Stimulated activated CD4-positive, alpha-beta T cell treated with anti-CD3 and anti-CD28 coated beads, Interleukin-1b, Interleukin-23, amount 100 ng/mL, for 24 hours (primary cell): ENCODE measurements around the gene FGB.

ENCODE experiments used
- DNase-seq, 4 experiments: peaks; one replicate each; pipeline ENCODE4 v3.0.0-alpha.2; 2020; ENCODE audit warnings: low read depth in 4 of 4, low spot score in 1 of 4

The FGB gene

DNA sequence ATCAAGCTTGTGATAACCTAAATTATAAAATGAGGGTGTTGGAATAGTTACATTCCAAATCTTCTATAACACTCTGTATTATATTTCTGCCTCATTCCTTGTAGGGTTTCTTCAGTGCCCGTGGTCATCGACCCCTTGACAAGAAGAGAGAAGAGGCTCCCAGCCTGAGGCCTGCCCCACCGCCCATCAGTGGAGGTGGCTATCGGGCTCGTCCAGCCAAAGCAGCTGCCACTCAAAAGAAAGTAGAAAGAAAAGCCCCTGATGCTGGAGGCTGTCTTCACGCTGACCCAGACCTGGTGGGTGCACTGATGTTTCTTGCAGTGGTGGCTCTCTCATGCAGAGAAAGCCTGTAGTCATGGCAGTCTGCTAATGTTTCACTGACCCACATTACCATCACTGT lies 2.9 kb downstream of the FGB start:
- no peak for DNase-seq

DNA sequence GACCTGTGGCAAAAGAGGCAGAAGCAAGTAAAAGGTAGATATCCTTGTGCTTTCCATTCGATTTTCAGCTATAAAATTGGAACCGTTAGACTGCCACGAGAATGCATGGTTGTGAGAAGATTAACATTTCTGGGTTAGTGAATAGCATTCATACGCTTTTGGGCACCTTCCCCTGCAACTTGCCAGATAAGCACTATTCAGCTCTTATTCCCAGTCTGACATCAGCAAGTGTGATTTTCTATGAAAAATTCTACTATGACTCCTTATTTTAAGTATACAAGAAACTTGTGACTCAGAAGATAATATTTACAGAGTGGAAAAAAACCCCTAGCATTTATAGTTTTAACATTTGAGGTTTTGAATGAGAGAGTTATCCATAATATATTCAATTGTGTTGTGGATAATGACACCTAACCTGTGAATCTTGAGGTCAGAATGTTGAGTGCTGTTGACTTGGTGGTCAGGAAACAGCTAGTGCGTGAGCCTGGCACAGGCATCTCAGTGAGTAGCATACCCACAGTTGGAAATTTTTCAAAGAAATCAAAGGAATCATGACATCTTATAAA lies 3.9 kb downstream of the FGB start:
- DNase-seq = no peak

DNA sequence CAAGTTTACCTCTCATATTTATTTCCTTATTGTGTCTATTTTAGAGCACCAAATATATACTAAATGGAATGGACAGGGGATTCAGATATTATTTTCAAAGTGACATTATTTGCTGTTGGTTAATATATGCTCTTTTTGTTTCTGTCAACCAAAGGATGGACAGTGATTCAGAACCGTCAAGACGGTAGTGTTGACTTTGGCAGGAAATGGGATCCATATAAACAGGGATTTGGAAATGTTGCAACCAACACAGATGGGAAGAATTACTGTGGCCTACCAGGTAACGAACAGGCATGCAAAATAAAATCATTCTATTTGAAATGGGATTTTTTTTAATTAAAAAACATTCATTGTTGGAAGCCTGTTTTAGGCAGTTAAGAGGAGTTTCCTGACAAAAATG lies 6.2 kb downstream of the FGB start:
- DNase-seq = no peak

- DNase-seq = no peak
Measured at GRCh38 chr4:154569584-154569983, 6.8 kb downstream of the FGB start.

DNA sequence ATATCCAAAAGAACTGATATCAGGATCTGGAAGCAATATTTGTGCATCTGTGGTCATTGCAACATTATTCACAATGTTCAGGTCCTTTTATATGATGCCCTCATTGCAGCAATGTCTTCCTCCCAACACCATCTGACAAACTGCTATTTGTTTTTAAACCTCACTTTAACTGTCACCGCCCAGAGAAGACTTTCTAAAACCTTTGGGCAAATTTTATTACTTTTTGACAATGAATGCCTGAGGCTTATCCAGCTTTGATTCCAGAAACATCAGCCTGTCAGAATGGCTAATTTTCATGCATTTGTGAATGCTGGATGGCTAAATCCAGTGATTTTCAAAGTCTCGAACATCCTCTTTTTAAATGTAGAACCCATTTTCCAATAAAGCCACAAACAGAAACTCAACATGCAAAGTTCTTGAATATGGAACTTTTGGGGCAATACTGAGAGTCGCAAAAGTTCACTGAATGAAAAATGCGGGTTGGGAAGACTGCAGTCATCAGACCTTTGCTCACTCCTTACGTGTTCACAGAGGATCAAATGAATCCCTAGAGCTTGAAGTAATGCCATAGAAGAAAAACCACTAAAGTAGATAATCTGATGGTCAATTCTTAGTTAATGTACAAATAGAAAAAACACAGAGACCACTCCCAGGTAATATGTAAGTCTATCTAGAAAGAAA lies 10.5 kb downstream of the FGB start:
- DNase-seq = no peak

GRCh38 chr4:154574311-154574710 lies 11.5 kb downstream of the FGB start:
- DNase-seq = no peak

- DNase-seq = no peak
Measured at GRCh38 chr4:154577324-154577723, 14.5 kb downstream of the FGB start.

- DNase-seq = no peak
Measured at GRCh38 chr4:154578919-154579318, 16.1 kb downstream of the FGB start.

GRCh38 chr4:154579927-154580326 lies 17.1 kb downstream of the FGB start:
- no peak for DNase-seq

DNA sequence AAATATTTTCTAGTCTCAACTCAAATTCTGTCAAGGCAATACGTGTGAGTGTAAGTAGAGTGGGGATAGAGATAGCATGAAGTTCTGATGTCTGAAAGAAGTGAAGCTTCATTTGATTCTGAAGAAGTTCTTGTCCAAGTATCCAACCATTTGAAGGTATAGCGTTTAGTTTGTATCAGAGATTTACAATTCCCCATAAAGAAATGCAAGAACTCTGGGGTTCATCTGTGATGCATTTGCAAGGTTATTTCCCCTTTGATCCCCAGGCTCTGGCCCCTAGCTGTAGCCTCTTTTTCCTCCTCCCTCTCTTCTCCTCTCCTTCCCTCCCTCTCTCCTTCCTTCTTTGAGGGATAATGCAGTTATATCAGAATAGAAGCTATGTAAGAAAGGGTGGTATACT lies 19.9 kb downstream of the FGB start:
- no peak for DNase-seq

GRCh38 chr4:154583230-154583629 lies 20.4 kb downstream of the FGB start:
- DNase-seq = no peak

DNA sequence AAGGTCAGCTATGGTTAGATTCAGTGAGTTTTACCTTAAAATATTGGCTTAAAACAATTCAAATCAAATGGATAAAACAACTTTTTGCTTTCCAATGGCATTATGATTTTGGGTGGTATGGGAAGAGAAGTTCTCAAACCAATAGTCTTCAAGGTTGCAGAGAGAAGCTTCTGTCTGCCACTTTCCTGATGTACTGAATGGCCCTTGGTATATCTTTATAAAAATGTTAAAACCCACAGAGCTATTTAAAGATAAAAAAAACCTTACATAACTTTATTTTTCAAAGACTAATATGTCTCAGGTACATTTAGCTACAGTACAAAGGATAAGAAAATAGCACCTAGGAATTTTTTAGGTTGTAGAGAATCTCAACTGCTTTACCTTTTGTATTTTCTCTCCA lies 20.9 kb downstream of the FGB start:
- DNase-seq = no peak

DNA sequence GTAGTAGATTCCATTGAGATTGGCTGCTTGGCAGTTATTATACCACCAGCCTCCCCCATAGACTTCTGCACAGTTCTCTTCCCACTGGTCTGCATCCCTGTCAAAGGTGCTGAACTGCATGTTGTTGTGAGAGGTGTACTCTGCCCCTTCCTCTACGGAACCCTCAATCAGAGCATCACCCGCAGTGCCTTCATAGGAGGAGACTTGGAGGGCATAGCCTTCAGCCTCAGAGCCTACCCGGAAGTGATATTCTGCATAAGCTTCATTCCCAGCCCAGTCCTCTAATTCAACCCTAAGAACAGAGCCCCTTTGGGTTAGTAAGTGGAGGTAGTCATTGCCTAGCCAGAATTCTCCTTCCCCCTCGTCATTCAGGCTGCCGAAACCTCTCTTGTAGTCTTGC lies 21.4 kb downstream of the FGB start:
- DNase-seq = no peak

DNA sequence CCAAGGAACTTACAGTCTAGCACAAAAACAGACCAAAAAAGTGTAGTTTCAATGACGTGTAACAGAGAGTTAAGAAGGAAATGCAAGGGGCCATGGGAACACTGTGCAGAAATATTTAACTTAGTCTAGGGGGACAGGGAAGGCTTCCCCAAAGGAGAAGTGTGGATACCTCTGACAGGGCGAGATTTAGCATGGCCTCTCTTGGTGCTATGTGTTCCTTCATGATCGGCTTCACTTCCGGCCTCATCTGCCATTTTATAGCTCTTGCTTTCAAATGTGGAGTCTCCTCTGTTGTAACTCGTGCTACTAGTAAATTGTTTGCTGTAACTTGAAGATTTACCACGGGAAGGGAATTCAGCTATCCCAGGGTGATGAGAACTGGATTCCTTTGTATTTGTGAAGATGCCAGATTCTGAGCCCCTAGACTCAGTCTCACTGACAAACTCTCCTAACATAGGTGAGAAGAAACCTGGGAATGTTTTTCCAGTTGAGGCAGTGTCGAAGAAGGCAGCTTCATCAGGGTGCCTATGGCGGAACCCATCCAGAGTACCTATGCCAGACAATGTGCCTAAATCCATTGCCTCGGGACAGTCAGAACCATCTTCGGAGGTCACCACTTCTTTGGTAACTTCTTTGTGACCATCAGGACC lies 22.7 kb downstream of the FGB start:
- no peak for DNase-seq

GRCh38 chr4:154586296-154587033 lies 23.7 kb downstream of the FGB start:
- DNase-seq = no peak

DNA sequence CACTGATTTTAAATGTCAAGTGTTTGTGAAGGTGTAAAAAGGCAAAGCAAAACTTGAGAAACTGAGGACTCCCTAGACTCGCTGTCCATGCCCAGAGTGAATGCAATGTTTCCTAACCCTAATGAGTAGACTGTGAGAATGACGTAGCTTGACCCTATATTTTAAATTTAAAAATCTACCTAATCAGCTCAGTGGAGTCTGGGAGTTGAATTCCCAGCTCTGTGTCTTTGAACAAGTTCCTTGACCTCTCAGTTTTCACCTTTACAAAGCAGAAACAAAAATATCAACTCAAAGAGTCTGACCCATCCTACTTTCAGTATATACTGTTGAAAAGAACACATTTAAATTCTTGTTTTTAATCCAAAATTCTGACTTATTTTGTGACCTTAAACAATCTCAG lies 25.4 kb downstream of the FGB start:
- no peak for DNase-seq

- no peak for DNase-seq
Measured at GRCh38 chr4:154589296-154590197, 26.7 kb downstream of the FGB start.

DNA sequence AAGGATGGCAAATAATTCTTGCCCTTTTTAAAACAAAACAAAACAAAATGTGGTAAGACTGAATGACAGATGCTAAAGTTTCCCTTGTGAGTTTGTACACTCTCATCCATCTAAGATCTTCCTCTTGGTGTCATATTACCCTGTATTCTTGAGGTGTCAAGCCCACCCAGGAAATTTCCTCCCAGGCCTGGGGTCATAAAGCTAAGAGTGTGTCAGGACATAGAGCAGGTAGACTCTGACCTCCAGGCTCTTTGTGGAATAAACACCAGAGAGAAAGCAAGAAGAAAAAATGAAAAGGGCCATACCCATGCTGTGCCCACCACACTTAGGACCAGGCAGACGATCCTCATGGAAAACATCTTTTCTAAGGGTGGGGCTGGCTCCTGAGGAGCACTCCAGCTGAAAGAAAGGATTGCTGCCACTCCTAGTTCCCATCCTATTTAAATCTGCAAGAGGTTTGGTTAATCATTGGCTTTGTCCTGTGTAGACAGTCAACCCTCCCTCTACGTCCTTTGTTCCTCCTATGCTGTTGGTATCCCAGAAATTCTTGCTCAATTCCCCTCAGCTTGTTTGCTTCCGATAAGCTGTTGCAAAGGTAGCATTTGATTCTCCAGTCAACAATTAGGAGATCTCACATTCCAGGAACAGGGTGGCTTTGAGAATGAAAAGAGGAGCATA lies 27.7 kb downstream of the FGB start, which contains the start of gene FGA:
Gene FGA, minus strand, starts transcription at position 414 of the 678 bp plus-strand sequence. Its CDS starts 55 bp downstream, at position 359.
- DNase-seq = no peak

DNA sequence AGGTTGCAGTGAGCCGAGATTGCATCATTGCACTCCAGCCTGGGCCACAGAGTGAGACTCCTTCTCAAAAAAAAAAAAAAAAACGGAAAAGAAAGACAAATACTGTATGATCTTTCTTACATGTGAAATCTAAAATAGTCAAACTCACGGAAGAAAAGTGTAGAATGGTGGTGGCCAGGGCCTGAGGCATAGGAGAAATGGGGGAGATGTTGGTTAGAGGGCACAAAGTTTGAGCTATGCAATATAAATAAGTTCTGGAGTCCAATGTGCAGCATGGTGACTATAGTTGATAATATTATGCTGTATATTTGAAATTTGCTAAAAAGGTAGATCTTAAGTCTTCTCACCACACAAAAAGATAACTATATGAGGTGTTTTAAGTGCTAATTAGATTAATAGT lies 29.1 kb downstream of the FGB start:
- no peak for DNase-seq

GRCh38 chr4:154593868-154594267 lies 31.1 kb downstream of the FGB start:
- no peak for DNase-seq
